Superior temporal gyrus (tissue), 1 donor: ENCODE data around the gene RARS1.

Experiments
- DNase-seq: peaks from one replicate; pipeline ENCODE4 v3.0.0-alpha.2; 2016; ENCODE audit errors: extremely low spot score

The RARS1 gene

GRCh38 chr5:168557389-168557788, 71.1 kb downstream of the RARS1 start:
- no peak for DNase-seq

DNA sequence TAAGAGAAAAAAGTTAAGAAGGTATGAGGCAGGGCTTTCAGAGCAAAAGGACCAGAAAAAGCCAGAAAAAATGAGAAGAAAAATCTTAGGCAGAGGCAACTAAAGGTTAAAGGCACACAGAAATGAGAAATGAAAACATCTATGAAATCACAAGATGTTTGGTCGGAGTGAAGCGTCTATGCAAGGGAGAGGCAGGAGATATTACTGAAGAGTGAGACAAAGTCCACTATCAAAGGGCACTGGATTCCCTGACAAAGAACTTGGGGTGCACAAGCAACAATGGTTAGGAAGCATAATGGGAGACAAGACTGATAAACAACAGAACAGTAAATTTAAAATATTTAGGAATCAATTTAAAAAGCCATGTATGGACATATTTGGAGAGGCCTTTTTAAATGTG, 76.0 kb downstream of the RARS1 start:
- no peak for DNase-seq

DNA sequence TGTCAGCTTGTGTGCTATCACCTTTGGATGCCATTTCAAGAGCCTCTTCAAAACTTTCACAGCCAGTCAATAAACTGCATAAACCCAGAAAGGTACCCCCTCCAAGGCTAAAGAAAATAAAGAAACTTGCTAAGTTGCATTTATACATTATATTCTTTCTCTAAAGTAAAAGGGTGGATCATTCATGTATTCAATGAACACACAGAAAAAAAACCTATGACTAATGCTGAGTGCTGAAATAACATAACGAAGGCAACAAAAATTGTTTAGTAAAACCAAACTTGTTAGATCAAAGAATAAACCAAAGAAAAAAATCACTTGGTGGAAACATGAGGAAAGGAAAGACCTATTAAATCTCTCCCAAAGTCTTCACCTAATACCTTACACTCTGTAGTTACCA, 77.7 kb downstream of the RARS1 start:
- no peak for DNase-seq

GRCh38 chr5:168568738-168569137, 82.5 kb downstream of the RARS1 start:
- no peak for DNase-seq
